HG02970 (cell line): ENCODE data around the gene MTR.

Source experiments
- ATAC-seq: cut with Tn5 transposase; IDR thresholded peaks from one replicate; pipeline ENCODE4 v1.9.1; 2021; ENCODE audit warnings: mild to moderate bottlenecking, moderate library complexity, moderate number of reproducible peaks; ENCODE audit not compliant: unreplicated experiment, low FRiP score

The MTR gene

DNA sequence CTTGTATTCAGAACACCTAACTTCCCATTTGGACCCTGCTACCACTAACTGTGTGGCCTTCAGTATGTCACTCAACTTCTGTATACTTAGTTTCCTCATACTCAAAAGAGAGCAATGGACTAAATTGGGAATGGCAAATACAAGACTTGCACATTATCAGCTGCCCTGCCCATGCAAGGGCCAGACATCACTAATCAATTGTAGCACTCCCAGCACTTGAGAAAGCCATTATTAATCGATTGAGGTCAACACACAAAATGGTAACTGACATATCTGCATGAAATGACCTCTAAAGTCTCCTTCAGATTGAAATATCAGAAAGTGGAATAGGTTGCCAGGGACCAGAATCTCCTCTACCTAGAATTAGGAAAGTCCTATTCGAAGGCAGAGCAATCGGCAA, 149.9 kb downstream of the MTR start:
- ATAC-seq: no peak

DNA sequence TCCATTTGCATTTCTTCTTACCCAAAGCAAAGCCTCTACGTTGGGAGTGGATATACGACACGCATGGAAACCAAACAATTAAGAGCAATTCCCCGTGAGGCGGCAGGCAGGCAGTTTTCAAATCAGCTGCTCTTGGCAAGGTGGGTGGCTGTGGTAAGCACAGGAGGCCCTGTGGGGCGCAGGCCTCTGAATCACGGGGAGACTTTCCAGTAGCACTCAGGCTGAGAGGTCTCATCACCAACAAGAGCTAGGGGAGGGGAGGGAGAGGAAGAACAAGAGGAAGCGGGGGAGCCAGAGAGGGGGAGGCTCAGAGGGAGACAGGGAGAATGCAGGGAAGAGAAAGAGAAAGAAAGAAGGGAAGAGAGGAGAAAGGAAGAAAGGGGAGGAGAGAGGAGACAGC, 152.7 kb downstream of the MTR start:
- ATAC-seq: no peak

DNA sequence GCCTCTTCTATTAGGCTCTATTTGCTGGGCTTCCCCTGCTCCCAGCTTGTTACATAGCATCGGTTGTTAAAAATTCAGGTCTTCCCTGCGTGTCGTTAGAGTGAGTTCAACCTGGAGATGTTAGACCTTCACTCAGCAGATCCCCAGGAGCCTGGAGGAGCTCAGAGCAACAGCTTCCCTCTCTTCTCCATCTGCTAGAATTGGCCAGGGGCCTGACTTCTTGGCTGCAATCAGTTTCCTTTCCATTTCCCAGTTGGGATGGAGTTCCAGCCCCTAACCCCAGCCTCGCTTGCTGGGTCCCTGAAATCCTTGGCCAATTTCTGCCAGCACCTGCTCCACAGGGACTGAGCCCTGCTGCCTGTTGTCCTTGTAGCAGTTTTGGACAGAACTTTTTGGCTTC, 153.3 kb downstream of the MTR start:
- ATAC-seq: no peak

DNA sequence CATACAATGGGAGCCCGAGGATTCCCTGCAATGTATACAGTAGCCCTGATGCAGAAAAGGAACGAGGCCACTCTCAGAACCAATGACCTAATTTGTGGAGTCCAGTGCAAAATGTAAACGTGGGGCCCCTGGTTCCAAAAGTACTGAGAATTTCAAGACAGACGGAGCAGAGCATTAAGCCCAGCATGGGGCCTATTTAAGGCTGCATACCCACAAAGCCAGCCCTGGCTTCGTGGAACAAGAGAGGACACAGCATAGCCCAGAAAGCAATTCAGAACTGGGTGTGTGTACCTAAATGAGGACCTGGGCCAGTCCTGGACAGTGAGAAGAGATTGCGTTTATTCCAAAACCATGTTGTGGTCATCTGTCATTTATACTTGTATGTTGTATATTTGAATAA, 153.9 kb downstream of the MTR start:
- ATAC-seq: no peak

DNA sequence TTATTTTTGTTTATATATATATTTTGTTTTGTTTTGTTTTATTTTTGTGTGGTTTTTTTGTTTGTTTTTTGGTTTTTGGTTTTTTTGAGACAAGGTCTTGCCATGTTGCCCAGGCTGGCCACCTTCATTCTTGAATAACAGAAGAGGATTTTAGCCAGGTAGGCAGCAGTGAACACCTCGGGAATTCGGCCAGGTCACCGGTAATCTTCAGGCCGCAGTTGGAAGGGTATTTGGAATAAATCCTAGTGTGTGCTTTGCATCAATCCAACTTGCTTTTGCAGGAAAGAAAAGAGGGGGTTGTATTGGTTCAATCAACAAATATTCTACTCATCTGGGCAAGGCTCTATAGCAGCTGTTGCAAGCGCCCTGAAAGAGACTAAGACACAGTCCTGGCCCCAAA, 155.3 kb downstream of the MTR start:
- no peak for ATAC-seq

DNA sequence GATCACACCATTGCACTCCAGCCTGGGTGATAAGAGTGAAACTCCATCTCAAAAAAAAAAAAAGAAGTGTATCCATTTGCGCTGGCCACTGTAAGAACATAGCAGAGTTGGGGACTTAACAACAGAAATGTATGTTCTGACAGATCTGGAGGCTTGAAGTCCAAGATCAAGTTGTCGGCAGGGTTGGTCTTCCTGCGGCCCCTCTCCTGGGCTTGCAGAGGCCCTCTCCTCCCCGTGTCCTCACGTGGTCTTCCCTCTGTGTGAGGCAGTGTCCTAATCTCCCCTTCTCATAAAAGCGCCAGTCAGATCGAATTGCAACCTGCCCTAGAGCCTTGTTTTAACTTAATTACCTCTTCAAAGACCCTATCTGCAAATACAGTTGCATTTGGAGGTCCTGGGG, 156.6 kb downstream of the MTR start:
- no peak for ATAC-seq

DNA sequence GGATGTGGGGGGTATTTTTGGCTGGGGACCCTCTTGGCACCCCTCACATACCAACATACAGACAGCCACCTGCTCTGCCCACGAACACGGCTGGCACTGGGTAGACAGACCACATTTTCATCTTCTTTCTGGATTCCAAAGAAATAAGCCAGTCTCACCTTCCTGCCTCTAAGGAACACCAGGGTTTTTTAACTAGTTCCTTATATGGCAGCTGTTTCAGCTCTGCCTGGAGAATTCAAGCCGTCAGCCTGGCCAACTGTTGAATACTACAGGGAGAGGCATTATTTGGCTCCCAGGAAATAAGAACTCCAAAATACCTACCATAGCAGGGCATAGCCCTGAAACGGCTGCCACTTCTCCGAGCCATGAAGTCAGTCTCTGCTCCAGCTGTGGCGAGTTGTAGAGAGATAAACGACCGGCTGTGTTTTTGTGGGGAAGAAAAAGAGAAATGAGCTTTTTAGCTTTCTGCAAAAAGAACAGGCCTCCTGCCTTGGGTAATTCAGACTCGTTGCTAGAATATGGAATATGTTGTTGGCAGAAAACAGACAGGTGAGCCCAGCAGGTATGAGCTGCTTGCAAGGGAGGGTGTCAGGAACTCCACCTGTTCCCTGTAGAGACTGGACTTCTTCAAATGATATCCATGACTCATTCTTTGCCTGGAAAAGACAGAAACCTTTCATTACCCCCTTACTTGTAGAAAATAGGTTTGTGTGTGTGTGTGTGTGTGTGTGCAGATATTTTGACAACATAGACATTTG, 157.3 kb downstream of the MTR start:
- no peak for ATAC-seq

DNA sequence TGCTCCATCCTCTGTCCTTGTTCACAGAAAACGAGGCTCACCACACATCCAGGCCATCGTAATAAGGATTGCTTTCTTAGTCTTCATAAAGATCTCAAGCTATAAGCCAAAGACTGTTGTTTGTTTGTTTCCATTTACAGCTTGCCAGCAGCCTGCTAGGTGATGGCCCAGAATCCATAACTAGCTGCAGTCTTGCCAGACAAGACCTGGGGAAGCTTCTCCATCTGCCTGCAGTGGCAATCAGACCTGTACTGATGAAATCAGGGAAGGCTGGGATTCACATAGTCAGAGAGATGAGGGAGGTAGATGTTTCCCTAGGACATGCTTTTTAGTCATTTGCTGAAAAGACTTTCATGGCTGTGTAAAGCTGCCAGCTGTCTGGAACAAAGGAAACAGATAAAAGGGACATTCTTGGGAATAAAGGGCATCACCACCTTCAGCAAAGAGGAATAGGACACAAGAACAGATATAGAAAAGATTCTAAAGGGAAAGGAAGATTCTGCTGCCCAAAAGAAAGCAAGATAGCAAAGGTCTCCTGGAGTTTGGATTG, 158.1 kb downstream of the MTR start:
- ATAC-seq: no peak
